Gastroesophageal sphincter (tissue), 4 donors: ENCODE results near the gene RNF11. TPM values are rescaled to one million over a fixed set of nuclear protein-coding genes. Genes with fewer than 3 reads are reported as not detected.

ENCODE experiments used
- ATAC-seq: fragments of 150-250 bp; one replicate; pipeline ENCODE4 v1.9.1; 2016; ENCODE audit warnings: mild to moderate bottlenecking, moderate library complexity
- H3K27ac ChIP-seq, 4 donors: fragments of 200-600 bp; sonication (generic) in 3 of 4; 1 replicate in 3 of 4; 2 replicates in 1 of 4; pipeline ENCODE4 v1.5.1; 2016 to 2019
- H3K27me3 ChIP-seq: fragments of 200-600 bp; sonication (generic); one replicate; pipeline ENCODE4 v1.5.1; 2019
- H3K36me3 ChIP-seq, 2 donors: fragments of 200-600 bp; sonication (generic); one replicate each; pipeline ENCODE4 v1.5.1; 2019; ENCODE audit warnings: control low read depth in 1 of 2
- H3K4me1 ChIP-seq, 3 donors: fragments of 200-600 bp; sonication (generic); 1 replicate in 2 of 3; 2 replicates in 1 of 3; pipeline ENCODE4 v1.5.1; 2016 to 2019; ENCODE audit warnings: control low read depth in 2 of 3
- H3K4me3 ChIP-seq, 2 donors: fragments of 200-600 bp; sonication (generic); one replicate each; pipeline ENCODE4 v1.5.1; 2019; ENCODE audit warnings: mild to moderate bottlenecking in 1 of 2, moderate library complexity in 1 of 2
- H3K9me3 ChIP-seq, 3 donors: fragments of 200-600 bp; sonication (generic); one replicate each; pipeline ENCODE4 v1.5.1; 2017 to 2019; ENCODE audit warnings: control low read depth in 2 of 3
- CTCF ChIP-seq, 4 experiments: fragments of 200-600 bp in 2 of 4; fragments of 450-650 bp in 2 of 4; sonication (generic) in 1 of 4; IDR thresholded peaks; one replicate each; pipeline ENCODE4 v1.5.1; 2017 to 2019; ENCODE audit warnings: antibody characterized with exemption in 4 of 4, mild to moderate bottlenecking in 2 of 4, moderate library complexity in 2 of 4
- EP300 ChIP-seq: sonication (generic); formaldehyde crosslinking; IDR thresholded peaks from one replicate; pipeline ENCODE4 v1.6.1; 2017; ENCODE audit warnings: antibody characterized with exemption, mild to moderate bottlenecking
- POLR2A ChIP-seq, 2 donors: fragments of 450-650 bp; IDR thresholded peaks; one replicate each; pipeline ENCODE4 v1.6.1; 2017; ENCODE audit warnings: antibody characterized with exemption in 2 of 2, mild to moderate bottlenecking in 2 of 2, moderate library complexity in 1 of 2
- POLR2AphosphoS5 ChIP-seq: sonication (generic); formaldehyde crosslinking; IDR thresholded peaks from one replicate; pipeline ENCODE4 v1.6.1; 2017; ENCODE audit warnings: antibody characterized with exemption
- WGBS, 2 donors: methylation state at CpG; one replicate each; pipeline ENCODE4 v1.1.5; 2018; ENCODE audit warnings: low coverage in 1 of 2; 5-methylcytosine and 5-hydroxymethylcytosine counted together
- total RNA-seq, 4 donors: library from RNA; depleted of rRNA; stranded (reverse); fragments of >200 nt; gene quantifications; one replicate each; pipeline ENCODE4 v1.1.0, GENCODE V29; 2016

Gene RNF11
- total RNA-seq, 4 donors from 2014 or later: 96.7 to 156 (median 118) TPM

- WGBS, 2 donors: 89% methylated on average over 5 of the region's 10 CpGs; no CpG with 5 or more reads in 1 of the 2 donors
- H3K4me1 ChIP-seq: peaks cover 0 to 5% (median 4%) of the 10 kb centered on the region in 3 donors
- ATAC-seq: no peak
- H3K4me3 ChIP-seq: no peak overlapping the region
- H3K27ac ChIP-seq: no peak overlapping the region
- H3K9me3 ChIP-seq: no peaks in the 10 kb centered on the region
- peaks cover 14% of the 10 kb centered on the region for H3K27me3 ChIP-seq
- no peaks in the 10 kb centered on the region for H3K36me3 ChIP-seq
- TF ChIP-seq EP300 (no peak), POLR2A (IDR thresholded peaks at IDR 0.05) (no peak)
Measured at GRCh38 chr1:51302270-51302669, 66.2 kb downstream of the RNF11 start.

- no CpG with 5 or more reads among the region's 7 CpGs for WGBS, 2 donors
- H3K27ac ChIP-seq: no peak overlapping the region
- H3K27me3 ChIP-seq: peaks cover 14% of the 10 kb centered on the region
- H3K36me3 ChIP-seq: no peaks in the 10 kb centered on the region
- H3K4me1 ChIP-seq: peaks cover 0 to under 1% (median 0%) of the 10 kb centered on the region in 3 donors
- H3K9me3 ChIP-seq: no peaks in the 10 kb centered on the region
- TF ChIP-seq POLR2AphosphoS5 (no peak), EP300 (no peak), CTCF (IDR thresholded peaks at IDR 0.05) (no peak), POLR2A (IDR thresholded peaks at IDR 0.05) (no peak)
- no peak for ATAC-seq
- H3K4me3 ChIP-seq: no peak overlapping the region
Measured at GRCh38 chr1:51302746-51303145, 66.7 kb downstream of the RNF11 start.

- TF ChIP-seq POLR2AphosphoS5 (no peak), EP300 (no peak), CTCF (IDR thresholded peaks at IDR 0.05) (no peak), POLR2A (IDR thresholded peaks at IDR 0.05) (no peak)
- Histone ChIP-seq H3K4me3 (no peak overlapping the region), H3K9me3 (no peaks in the 10 kb centered on the region), H3K4me1 (no peaks in the 10 kb centered on the region), H3K27ac (no peak overlapping the region), H3K36me3 (no peaks in the 10 kb centered on the region), H3K27me3 (peaks cover 14% of the 10 kb centered on the region)
- WGBS, 2 donors: no CpG with 5 or more reads among the region's 6 CpGs
- no peak for ATAC-seq
Measured at GRCh38 chr1:51303315-51303714, 67.2 kb downstream of the RNF11 start.

- TF ChIP-seq EP300 (no peak), CTCF (IDR thresholded peaks at IDR 0.05) (no peak), POLR2AphosphoS5 (no peak), POLR2A (IDR thresholded peaks at IDR 0.05) (no peak)
- Histone ChIP-seq H3K9me3 (no peaks in the 10 kb centered on the region), H3K36me3 (no peaks in the 10 kb centered on the region), H3K27me3 (peaks cover 14% of the 10 kb centered on the region), H3K4me3 (no peak overlapping the region), H3K27ac (no peak overlapping the region), H3K4me1 (no peaks in the 10 kb centered on the region)
- WGBS, 2 donors: 32 to 86% methylated on average over 5 of the region's 8 CpGs
- no peak for ATAC-seq
Measured at GRCh38 chr1:51303751-51304251, 67.7 kb downstream of the RNF11 start.

GRCh38 chr1:51304360-51304759, 68.3 kb downstream of the RNF11 start:
- ATAC-seq: no peak
- TF ChIP-seq POLR2A (IDR thresholded peaks at IDR 0.05): no peak
- TF ChIP-seq POLR2AphosphoS5: no peak
- no peak for TF ChIP-seq EP300
- no peak for TF ChIP-seq CTCF (IDR thresholded peaks at IDR 0.05)
- 40 to 50% methylated on average over 1 of the region's 1 CpG for WGBS, 2 donors
- Histone ChIP-seq H3K27me3 (peaks cover 14% of the 10 kb centered on the region), H3K27ac (no peak overlapping the region), H3K4me3 (no peak overlapping the region), H3K36me3 (no peaks in the 10 kb centered on the region), H3K4me1 (no peaks in the 10 kb centered on the region), H3K9me3 (no peaks in the 10 kb centered on the region)
